Activated naive CD4-positive, alpha-beta T cell treated with anti-CD3 and anti-CD28 coated beads, Interleukin-2, amount 10 ng/mL, durations not matched to agents 7 days and 5 days (primary cell): Measurements from ENCODE around the gene BSCL2.
"Not testable (repeated sequence)": the region's sequence is repeated elsewhere in the genome, so short reads cannot be mapped to it uniquely, and the experiment has no call there.

Experiments
- CTCF ChIA-PET: fragments of 350-600 bp; sonication (Branson Sonifier 250); formaldehyde crosslinking; loops from one replicate; lab custom pipeline; 2021; ENCODE audit warnings: antibody characterized with exemption; lab: Charles Lee
- DNase-seq: peaks from one replicate; pipeline ENCODE4 v3.0.0-alpha.2; 2020
- H3K27ac Mint-ChIP-seq: one replicate; pipeline ENCODE4 v1.8.0; 2021; ENCODE audit warnings: mild to moderate bottlenecking, moderate library complexity, mixed read lengths
- H3K27me3 Mint-ChIP-seq: one replicate; pipeline ENCODE4 v1.8.0; 2021; ENCODE audit warnings: mild to moderate bottlenecking, mixed read lengths
- H3K36me3 Mint-ChIP-seq: one replicate; pipeline ENCODE4 v1.8.0; 2021; ENCODE audit warnings: mixed read lengths
- H3K4me1 Mint-ChIP-seq: one replicate; pipeline ENCODE4 v1.8.0; 2021; ENCODE audit warnings: mixed read lengths
- H3K4me3 Mint-ChIP-seq: one replicate; pipeline ENCODE4 v1.8.0; 2021; ENCODE audit warnings: mild to moderate bottlenecking, moderate library complexity, mixed read lengths
- H3K9me3 Mint-ChIP-seq: one replicate; pipeline ENCODE4 v1.8.0; 2021; ENCODE audit warnings: mixed read lengths

BSCL2 gene

GRCh38 chr11:62712276-62712812 lies 5.1 kb upstream of the BSCL2 start:
- DNase-seq = no peak
- Mint-ChIP-seq H3K4me3 (peak overlapping the region; percentile 56), H3K36me3 (peaks cover 67% of the 10 kb centered on the region), H3K4me1 (peaks cover 85% of the 10 kb centered on the region), H3K27me3 (no peaks in the 10 kb centered on the region), H3K9me3 (no peaks in the 10 kb centered on the region), H3K27ac (peak overlapping the region; percentile 98)
- CTCF ChIA-PET = interaction anchor here (0.7 kb wide), 2 partner anchors 18 to 32 kb away, joined by 3 read pairs; no protein-coding TSS in a partner anchor

- H3K36me3 Mint-ChIP-seq = peaks cover 50% of the 10 kb centered on the region
- H3K27ac Mint-ChIP-seq = peak overlapping the region; percentile 96
- peak overlapping the region; percentile 81 for H3K4me3 Mint-ChIP-seq
- CTCF ChIA-PET = interaction anchor here (1.4 to 1.9 kb wide), 4 partner anchors 15 to 117 kb away, joined by 3 to 5 read pairs (median 4); no protein-coding TSS in a partner anchor
- no peaks in the 10 kb centered on the region for H3K9me3 Mint-ChIP-seq
- peak; percentile 56 for DNase-seq
- no peaks in the 10 kb centered on the region for H3K27me3 Mint-ChIP-seq
- H3K4me1 Mint-ChIP-seq = peaks cover 85% of the 10 kb centered on the region
These were observed 2.7 kb upstream of the BSCL2 start for GRCh38 chr11:62710001-62710345.

- H3K4me3 Mint-ChIP-seq = peak overlapping the region; percentile 81
- DNase-seq = peak; percentile 98
These were observed 2.2 kb upstream of the BSCL2 start for GRCh38 chr11:62709247-62710000.

GRCh38 chr11:62708793-62709192 lies 1.6 kb upstream of the BSCL2 start:
- Mint-ChIP-seq H3K27ac (peak overlapping the region; percentile 96), H3K4me3 (peak overlapping the region; percentile 81), H3K36me3 (peaks cover 40% of the 10 kb centered on the region), H3K9me3 (no peaks in the 10 kb centered on the region), H3K27me3 (no peaks in the 10 kb centered on the region), H3K4me1 (peaks cover 75% of the 10 kb centered on the region)
- DNase-seq = peak; percentile 74
- CTCF ChIA-PET = interaction anchor here (0.6 to 2.1 kb wide), 6 partner anchors 14 to 116 kb away, joined by 3 to 10 read pairs (median 3); no protein-coding TSS in a partner anchor

More at GRCh38 chr11:62709247-62710000, 2.2 kb upstream of the BSCL2 start:
- no peaks in the 10 kb centered on the region for H3K9me3 Mint-ChIP-seq
- no peaks in the 10 kb centered on the region for H3K27me3 Mint-ChIP-seq
- CTCF ChIA-PET = interaction anchor here (0.6 to 1.9 kb wide), 5 partner anchors 14 to 116 kb away, joined by 3 to 5 read pairs (median 3); no protein-coding TSS in a partner anchor
- peak overlapping the region; percentile 96 for H3K27ac Mint-ChIP-seq
- H3K36me3 Mint-ChIP-seq = peaks cover 46% of the 10 kb centered on the region
- H3K4me1 Mint-ChIP-seq = peaks cover 81% of the 10 kb centered on the region

GRCh38 chr11:62708392-62708791 lies 1.2 kb upstream of the BSCL2 start:
- Mint-ChIP-seq H3K4me3 (peak overlapping the region; percentile 81), H3K27me3 (no peaks in the 10 kb centered on the region), H3K27ac (peak overlapping the region; percentile 96), H3K4me1 (peaks cover 71% of the 10 kb centered on the region), H3K9me3 (no peaks in the 10 kb centered on the region), H3K36me3 (peaks cover 36% of the 10 kb centered on the region)
- DNase-seq = no peak
- CTCF ChIA-PET = interaction anchor here (1.0 to 4.1 kb wide), 5 partner anchors 13 to 78 kb away, joined by 3 to 20 read pairs (median 4); no protein-coding TSS in a partner anchor

- CTCF ChIA-PET = interaction anchor here (0.9 to 4.1 kb wide), 3 partner anchors 13 to 26 kb away, joined by 3 to 20 read pairs (median 10); partner anchors contain the start of gene LRRN4CL
- Mint-ChIP-seq H3K27ac (peak overlapping the region; percentile 66), H3K4me3 (peak overlapping the region; percentile 87), H3K27me3 (no peaks in the 10 kb centered on the region), H3K36me3 (peaks cover 30% of the 10 kb centered on the region), H3K9me3 (no peaks in the 10 kb centered on the region), H3K4me1 (peaks cover 57% of the 10 kb centered on the region)
- no peak for DNase-seq
These were observed 375 bp downstream of the BSCL2 start for GRCh38 chr11:62706850-62707247.

GRCh38 chr11:62705880-62706849 lies 1.1 kb downstream of the BSCL2 start:
- Mint-ChIP-seq H3K27me3 (no peaks in the 10 kb centered on the region), H3K27ac (peak overlapping the region; percentile 66), H3K36me3 (peaks cover 28% of the 10 kb centered on the region), H3K4me1 (peaks cover 57% of the 10 kb centered on the region), H3K9me3 (no peaks in the 10 kb centered on the region), H3K4me3 (peak overlapping the region; percentile 87)
- DNase-seq = peak; percentile 96
- CTCF ChIA-PET = interaction anchor here (0.8 to 4.1 kb wide), 8 partner anchors 12 to 114 kb away, joined by 3 to 20 read pairs (median 4); partner anchors contain the start of genes HNRNPUL2 and LRRN4CL

- no peak for DNase-seq
- H3K4me1 Mint-ChIP-seq = peaks cover 51% of the 10 kb centered on the region
- peak overlapping the region; percentile 29 for H3K27ac Mint-ChIP-seq
- H3K9me3 Mint-ChIP-seq = no peaks in the 10 kb centered on the region
- peaks cover 26% of the 10 kb centered on the region for H3K36me3 Mint-ChIP-seq
- H3K4me3 Mint-ChIP-seq = peak overlapping the region; percentile 87
- CTCF ChIA-PET = interaction anchor here (0.8 to 4.1 kb wide), 6 partner anchors 11 to 113 kb away, joined by 3 to 20 read pairs (median 4); partner anchors contain the start of gene HNRNPUL2
- no peaks in the 10 kb centered on the region for H3K27me3 Mint-ChIP-seq
These were observed 1.8 kb downstream of the BSCL2 start for GRCh38 chr11:62705413-62705812.

- H3K27me3 Mint-ChIP-seq, DNase-seq, H3K9me3 Mint-ChIP-seq, H3K4me3 Mint-ChIP-seq, H3K27ac Mint-ChIP-seq: not testable (repeated sequence)
- CTCF ChIA-PET = interaction anchor here (1.6 kb wide), 1 partner anchor 9 kb away, joined by 15 read pairs; no protein-coding TSS in a partner anchor
- peaks cover 38% of the 10 kb centered on the region for H3K4me1 Mint-ChIP-seq
- peaks cover 21% of the 10 kb centered on the region for H3K36me3 Mint-ChIP-seq
These were observed 3.3 kb downstream of the BSCL2 start for GRCh38 chr11:62703921-62704320.

- Mint-ChIP-seq H3K4me3 (no peak overlapping the region), H3K36me3 (peaks cover 21% of the 10 kb centered on the region), H3K4me1 (peaks cover 21% of the 10 kb centered on the region), H3K27ac (no peak overlapping the region), H3K27me3 (no peaks in the 10 kb centered on the region), H3K9me3 (no peaks in the 10 kb centered on the region)
- no peak for DNase-seq
- CTCF ChIA-PET = no interaction called here
These were observed 5.0 kb downstream of the BSCL2 start for GRCh38 chr11:62702246-62702645.

- CTCF ChIA-PET = interaction anchor here (0.6 to 4.4 kb wide), 29 partner anchors 9 to 876 kb away, joined by 3 to 40 read pairs (median 4); partner anchors contain the start of genes B3GAT3, BSCL2, C11orf98 and CSKMT
- DNase-seq = peak; percentile 86
- Mint-ChIP-seq H3K9me3 (no peaks in the 10 kb centered on the region), H3K27ac (peak overlapping the region; percentile 33), H3K4me1 (peaks cover 6% of the 10 kb centered on the region), H3K4me3 (no peak overlapping the region), H3K36me3 (peaks cover 23% of the 10 kb centered on the region), H3K27me3 (no peaks in the 10 kb centered on the region)
These were observed 12.6 kb downstream of the BSCL2 start for GRCh38 chr11:62694455-62695167.

- CTCF ChIA-PET = interaction anchor here (0.6 to 4.4 kb wide), 20 partner anchors 10 to 293 kb away, joined by 3 to 40 read pairs (median 5); partner anchors contain the start of genes BSCL2, GNG3, LBHD1 and MTA2
- not testable (repeated sequence) for H3K27ac Mint-ChIP-seq, H3K4me3 Mint-ChIP-seq, H3K27me3 Mint-ChIP-seq, H3K4me1 Mint-ChIP-seq, DNase-seq, H3K9me3 Mint-ChIP-seq
- peaks cover 25% of the 10 kb centered on the region for H3K36me3 Mint-ChIP-seq
These were observed 13.6 kb downstream of the BSCL2 start for GRCh38 chr11:62693624-62694023.
